Measurements from ENCODE around the gene GRIK3.

The GRIK3 gene

DNA sequence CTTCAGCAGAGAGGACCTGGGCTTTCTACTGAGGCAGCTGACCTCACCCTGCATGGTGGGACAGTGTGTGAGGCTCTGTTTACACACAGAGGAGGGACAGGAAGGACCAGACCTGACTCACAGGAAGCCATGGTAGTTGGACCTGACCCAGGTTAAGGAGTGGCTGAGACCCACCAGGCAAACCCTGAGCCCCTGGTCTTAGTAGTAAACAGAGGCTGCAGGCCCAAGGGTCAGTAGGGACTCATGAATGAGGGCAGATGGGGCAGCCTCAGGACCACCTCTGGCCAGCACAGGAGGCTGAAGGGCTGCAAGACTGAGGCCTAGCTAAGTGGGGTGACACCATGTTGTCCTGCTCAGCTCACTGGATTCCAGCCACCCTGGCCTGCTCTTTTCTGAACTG lies 273.2 kb downstream of the GRIK3 start:
- no peak for DNase-seq (ENCODE audit: low spot score)

DNA sequence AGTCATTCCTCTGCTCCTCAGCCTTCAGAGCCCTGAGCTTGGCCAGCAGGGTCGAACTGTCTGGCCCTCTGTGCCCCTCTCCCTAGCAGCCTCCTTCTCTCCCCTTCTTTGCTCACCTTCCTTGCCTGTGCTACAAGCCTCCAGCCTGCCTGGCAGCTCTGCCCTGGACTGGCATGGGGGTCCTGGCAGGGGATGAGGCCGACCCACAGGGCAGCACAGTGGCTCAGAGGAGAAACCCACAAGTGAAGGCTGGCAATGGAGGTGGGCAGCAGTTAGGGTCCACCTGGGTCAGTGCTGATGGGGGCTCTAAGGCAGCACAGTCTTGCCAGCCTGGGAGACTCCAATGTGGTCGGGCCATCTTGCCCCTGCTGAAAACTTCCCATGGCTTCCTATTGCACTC lies 274.2 kb downstream of the GRIK3 start:
- DNase-seq (ENCODE audit: low spot score): no peak

DNA sequence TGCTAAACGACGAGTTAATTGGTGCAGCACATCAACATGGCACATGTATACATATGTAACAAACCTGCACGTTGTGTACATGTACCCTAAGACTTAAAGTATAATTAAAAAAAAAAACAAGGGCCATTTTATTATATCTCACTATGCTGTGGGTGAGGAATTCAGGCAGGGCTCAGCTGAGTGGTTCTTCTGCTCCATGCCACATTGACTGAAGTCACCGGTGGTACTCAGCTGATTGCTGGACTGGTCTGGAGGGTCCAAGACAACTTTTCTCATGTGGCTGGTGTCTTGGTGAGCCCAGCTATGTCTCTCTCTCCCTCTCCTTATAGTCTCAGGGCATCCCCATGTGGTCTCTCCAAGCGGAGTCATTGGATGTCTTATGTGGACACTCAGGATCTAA lies 275.0 kb downstream of the GRIK3 start:
- DNase-seq (ENCODE audit: low spot score): no peak

DNA sequence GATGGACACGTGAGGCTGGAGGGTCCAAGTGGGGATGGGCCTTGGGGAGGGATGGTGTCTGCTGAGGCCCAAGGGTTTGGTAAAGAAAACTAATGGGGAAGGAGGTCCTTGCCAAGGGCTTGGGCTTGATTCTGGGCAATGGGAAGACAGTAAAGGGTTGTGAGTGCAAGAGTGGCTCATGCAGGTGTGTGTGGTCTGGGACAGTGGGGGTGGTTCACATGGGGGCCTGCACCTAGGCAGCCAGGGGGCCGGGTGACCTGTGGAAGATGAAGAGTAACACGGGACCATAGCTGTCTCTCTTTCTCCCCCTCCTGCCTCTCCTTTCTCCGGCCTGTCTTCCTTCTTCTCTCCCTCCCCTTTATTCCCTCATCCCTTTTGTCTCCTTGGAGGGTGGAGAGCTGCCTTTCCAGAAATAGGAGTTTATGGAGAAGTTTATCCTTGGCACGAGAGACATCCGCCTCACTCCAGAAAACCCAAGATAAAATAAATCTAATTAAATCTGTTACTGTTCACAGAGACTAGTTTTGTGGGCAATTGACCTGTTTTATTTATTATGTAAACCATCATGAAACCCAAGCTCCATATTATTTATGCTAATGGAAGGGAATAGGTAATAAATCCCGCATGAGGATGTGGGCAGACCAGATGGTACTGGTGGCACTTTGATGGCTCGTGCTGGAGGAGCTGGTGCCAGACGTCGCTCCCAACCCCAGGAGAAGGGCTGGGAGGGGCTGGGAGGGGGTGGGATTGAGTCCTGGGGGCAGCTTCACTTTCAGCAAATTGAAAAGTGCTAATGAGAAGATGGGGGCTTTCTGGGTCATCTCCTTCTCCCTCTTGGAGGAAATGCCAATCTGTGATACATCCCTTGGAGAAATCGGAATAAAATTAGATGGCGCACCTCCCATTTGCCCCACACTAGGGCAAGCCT lies 278.7 kb downstream of the GRIK3 start:
- no peak for DNase-seq (ENCODE audit: low spot score)

DNA sequence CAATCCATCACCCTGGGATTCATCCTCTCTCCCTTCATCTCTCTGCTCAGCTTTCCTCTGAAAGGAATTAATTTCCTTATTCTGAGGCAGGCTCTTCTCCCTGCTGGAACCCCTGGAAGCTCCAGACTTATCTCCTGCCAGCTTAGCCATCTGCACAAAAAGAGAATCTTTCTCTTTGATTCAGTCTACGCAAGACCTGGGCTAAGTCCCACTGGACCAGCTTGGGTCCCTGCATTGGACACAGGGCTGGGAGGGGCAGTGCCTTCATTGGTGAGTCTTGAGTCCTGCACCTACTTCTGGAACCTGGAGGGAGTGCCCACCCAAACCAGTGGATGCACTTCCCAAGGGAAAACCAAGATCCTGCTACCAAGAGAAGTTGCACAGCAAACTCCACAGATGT lies 279.9 kb downstream of the GRIK3 start:
- DNase-seq (ENCODE audit: low spot score): no peak

DNA sequence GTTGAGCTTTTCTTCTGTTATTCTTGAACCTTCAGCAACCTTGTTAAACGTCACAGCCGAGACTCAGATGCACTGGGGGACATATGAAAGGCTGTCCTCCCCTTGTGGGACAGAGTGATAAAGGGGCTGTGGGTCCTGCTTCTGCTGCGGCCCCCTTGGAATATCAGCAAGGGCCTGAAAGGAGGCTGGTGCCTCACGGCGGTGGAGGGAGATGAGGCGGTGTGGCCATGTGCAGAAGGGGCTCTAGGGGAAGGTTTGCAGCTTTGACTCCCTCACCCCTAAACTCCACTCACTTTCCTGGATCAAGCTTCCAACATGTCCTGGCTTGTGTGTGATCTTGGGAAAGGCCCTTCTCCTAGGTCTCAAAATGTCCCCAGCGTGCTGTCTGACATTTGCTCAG lies 280.9 kb downstream of the GRIK3 start:
- no peak for DNase-seq (ENCODE audit: low spot score)

DNA sequence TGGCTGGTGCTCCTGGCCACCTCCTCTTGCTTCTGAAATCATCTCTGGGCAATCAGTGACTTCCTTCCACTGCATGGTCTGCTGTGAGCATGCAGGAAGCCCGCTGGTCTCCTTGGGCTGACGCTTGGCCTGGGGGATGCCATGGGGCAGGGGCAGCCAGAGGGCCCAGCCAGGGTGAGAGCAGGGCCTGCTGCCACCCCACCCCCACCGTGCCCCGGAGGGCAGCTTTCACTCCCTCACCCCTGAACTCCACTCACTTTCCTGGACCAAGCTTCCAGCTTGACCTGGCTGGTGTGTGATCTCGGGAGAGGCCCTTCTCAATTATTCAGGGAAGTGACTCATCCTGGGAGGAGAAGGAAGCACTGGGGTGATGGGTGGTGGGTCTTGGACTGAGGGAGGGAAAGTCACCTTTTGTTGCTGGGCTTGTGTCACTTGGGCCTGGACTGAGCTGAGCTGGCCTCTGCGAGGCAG lies 281.4 kb downstream of the GRIK3 start:
- no peak for DNase-seq (ENCODE audit: low spot score)

DNA sequence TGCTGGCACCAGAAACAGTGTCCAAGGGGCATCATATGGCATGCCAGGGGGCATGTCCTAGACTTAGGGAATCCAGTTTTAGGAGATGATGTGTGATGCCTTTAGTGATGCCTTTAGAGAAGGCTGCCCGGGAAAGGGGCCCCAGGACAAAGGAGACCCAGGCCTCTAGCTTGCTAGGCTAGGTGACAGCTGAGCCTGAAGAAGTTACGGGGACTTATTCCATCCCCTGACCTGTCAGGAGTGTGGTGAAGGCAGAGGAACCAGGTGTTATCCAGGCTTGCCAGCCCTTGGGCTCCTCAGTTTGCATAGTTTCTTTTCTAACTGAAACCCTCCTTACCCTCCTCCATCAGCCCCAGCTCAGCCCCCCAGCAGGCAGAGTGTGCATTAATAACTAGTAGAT lies 281.9 kb downstream of the GRIK3 start:
- no peak for DNase-seq (ENCODE audit: low spot score)

DNA sequence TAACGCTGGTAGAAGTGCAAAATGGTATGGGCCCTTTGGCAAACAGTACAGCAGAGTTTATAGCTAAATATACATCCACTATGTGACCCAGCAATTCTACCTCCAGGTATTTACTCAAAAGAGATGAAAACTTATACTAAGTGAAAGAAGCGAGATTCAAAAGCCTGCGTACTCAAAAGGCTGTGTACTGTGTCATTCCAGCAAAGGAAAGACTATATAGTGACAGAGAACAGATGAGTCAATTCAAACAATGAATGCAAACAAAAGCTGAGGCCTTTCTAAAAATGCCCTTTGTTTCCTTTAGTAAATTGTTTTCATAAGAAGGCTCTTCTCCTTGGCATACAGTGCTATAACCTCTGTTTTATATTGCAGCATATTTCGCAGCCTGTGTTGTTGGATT lies 282.8 kb downstream of the GRIK3 start:
- no peak for DNase-seq (ENCODE audit: low spot score)

DNA sequence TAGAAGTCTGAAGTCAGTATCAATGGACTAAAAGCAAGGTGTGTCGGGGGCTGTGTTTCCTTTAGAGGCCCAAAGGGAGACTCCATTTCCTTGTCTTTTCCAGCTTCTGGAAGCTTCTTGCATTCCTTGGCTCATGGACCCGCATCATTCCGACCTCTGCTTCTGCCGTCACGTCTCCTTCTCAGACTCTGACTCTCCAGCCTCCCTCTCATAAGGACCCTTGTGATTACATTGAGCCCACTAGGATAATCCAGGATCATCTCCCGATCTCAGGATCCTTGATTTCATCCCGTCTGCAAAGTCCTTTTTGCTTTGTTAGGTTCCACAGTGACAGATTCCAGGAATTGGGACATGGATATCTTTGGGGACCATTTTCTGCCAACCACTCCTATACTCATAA lies 285.8 kb downstream of the GRIK3 start:
- DNase-seq (ENCODE audit: low spot score): no peak

Measured in LoVo (cell line).